DOHH2 (cell line): ENCODE measurements around the gene ACER1.

ENCODE experiments used
- CTCF ChIP-seq: fragments of 200-600 bp; sonication (generic); IDR thresholded peaks from one replicate; pipeline ENCODE4 v1.5.1; 2014; ENCODE audit warnings: antibody characterized with exemption, mild to moderate bottlenecking, low read depth, low read length; ENCODE audit not compliant: poor library complexity, severe bottlenecking
- EZH2phosphoT487 ChIP-seq: fragments of 200-600 bp; sonication (generic); IDR thresholded peaks from 2 replicates; pipeline ENCODE4 v1.6.1; 2017; ENCODE audit warnings: borderline replicate concordance, mild to moderate bottlenecking, antibody characterized with exemption, low read length, moderate library complexity, mixed read lengths

- TF ChIP-seq CTCF (no peak), EZH2phosphoT487 (no peak)
Measured at GRCh38 chr19:6326815-6327214, 6.6 kb downstream of the ACER1 start.
